GM19351 (cell line): ENCODE measurements around the gene SPATS1.
"Not testable (repeated sequence)": the region's sequence is repeated elsewhere in the genome, so short reads cannot be mapped to it uniquely, and the experiment has no call there.

Experiments
- ATAC-seq: cut with Tn5 transposase; IDR thresholded peaks from one replicate; pipeline ENCODE4 v1.9.1; 2021; ENCODE audit warnings: mild to moderate bottlenecking, moderate library complexity; ENCODE audit not compliant: unreplicated experiment

SPATS1 gene

DNA sequence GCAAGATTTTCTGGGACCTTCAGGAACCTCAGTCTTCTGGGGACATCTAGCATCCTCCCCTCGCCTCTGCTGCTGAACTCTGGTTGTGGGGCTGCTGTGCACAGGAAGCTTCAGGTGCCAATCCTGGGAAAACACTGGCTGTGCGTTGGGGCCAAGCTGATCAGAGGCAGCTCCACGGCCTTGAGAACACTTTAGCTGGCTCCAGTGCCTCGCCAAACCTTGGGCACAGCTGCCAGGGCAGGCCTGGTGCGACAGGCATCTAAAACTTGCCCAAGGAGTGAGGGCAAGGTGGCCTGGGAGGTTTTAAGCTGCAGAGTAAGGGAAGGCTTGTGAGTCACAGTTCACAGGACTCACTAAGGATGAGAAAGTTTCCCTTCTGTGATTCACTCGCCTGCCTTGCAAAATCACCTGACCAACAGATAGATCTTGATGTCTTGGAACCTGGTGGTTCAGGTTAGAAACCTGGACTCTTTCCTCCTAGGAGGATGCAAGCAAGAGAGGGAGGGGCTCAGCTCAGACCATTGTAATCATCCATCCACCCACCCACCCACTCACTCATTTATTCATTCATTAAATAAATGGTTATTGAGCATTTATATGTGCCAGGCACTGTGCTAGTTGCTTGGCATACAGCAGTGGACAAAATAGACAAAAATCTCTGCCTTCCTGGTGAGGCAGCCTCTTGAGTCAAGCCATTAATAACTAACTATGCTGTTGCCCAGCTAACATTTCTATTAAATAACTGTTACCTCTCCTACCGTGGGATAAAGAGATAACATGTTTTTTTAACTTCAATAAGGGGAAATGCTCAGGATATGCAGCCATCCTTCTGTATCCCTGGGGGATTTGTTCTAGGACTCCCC, 2.5 kb upstream of the SPATS1 start:
- ATAC-seq, result no peak

DNA sequence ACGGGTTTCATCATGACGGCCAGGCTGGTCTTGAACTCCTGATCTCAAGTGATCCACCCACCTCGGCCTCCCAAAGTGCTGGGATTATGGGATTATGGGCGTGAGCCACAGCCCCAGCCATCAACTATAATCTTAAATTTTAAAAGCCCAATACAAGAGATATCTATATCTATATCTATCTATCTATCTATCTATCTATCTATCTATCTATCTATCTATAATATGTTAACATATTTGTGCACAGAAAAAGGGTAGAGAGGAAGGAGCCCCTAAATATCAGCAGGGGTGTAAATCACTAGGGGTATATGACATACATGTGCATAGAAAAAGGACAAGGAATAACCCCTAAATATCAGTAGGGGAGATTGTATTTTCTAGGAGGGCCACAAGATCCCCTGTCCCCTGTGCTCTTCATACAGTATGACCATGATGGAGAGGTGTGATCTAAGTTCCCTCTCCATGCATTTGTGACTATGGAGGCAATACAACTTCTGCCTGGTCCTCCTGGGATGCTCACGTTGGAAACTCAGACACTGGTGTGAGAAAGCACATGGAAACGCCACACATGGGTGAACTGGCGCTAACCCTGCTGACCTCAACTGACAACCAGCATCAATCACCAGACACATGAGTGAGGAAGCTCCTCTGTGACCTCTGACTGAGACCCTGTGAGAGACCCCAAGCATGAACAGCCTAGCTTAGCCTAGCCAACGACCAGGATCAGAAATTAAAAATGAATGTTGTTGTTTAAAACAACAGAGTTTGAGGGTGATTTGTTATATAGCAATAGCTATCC, 1.2 kb upstream of the SPATS1 start:
- ATAC-seq, result no peak

DNA sequence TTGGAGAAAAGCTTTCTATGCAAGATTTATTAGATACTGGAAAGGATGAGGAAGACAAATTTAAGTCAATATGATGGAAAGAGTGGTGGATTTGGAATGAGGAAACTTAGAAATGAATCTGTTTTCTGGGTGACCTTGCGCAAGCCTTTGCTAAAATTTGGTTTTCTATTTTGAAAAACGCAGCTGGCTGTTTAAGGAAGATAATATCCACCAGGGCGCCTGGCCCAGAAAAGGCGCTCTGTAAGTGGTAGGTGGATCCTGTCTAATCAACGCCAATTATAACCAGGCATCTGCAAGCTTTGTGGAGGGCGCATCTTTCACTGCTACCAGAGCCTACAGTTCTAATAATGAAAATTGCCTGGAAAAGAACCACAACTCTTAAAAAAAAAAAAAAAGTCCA, 398 bp upstream of the SPATS1 start:
- no peak for ATAC-seq

DNA sequence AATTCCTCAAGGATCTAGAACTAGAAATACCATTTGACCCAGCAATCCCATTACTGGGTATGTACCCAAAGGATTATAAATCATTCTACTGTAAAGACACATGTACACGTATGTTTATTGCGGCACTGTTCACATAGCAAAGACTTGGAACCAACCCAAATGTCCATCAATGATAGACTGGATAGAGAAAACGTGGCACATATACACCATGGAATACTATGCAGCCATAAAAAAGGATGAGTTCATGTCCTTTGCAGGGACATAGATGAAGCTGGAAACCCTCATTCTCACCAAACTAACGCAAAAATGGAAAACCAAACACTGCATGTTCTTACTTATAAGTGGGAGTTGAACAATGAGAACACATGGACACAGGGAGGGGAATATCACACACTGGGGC, 4.4 kb downstream of the SPATS1 start:
- not testable (repeated sequence) for ATAC-seq

DNA sequence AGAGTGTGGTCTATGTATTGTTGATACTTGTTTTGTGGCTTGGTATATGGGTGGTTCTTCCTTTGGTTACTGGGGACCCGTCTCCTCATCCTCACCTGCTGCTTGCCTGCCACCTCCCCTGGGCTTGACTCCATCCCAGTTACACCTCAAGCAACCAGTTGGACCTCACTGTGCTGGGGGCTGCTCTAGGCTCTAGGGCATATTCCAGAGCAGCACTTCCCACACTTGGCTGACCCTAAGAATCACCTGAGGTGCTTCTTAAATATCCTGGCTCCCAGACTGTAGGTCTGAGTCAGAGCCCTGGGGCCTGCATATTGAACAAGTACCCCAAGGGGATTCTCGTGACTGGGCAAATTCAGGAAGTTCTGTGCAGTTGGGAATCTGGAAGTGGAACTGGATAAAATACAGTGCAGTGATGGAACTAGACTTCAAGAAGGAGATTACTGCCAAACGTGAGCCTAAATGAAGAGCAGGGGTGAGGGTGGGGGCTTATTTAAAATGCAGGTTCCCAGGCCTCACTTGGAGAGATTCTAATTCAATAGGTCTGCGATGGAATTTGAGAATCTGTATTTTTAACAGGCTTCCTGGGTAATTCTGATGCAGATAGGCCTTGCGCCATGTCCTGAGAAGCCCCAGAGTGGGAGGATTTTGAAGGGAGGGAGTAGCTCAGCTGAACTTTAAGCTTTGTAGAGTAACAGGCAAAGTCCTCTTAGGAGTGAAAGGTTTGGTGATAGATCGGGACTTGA, 7.6 kb downstream of the SPATS1 start:
- no peak for ATAC-seq

DNA sequence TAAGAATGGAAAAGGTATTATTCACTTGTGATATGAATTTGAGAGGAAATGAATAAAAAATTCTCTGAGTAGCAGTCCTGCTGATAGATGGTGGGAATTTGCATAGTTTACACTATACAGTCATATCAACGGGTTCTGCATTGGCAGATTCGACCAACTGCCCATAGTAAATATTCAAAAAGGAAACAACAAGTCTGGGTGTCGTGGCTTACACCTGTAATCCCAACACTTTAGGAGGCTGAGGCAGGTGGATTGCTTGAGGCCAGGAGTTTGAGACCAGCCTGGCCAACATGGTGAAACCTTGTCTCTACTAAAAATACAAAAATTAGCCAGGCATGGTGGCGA, 8.2 kb downstream of the SPATS1 start:
- not testable (repeated sequence) for ATAC-seq

DNA sequence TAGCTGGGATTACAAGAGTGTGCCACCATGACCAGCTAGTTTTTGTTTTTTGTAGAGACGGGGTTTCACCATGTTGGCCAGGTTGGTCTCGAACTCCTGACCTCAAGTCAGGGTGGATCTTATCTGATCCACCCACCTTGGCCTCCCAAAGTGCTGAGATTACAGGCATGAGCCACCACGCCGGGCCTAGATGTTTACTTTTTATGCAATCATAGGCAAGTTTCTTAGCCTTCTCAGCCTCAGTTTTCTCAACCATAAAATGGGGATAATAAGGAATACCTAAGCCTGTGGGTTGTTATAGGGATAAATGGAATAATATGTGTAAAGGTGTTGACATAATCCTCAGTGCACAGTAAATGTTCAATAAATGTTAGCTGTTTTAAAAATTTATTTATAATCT, 9.8 kb downstream of the SPATS1 start:
- ATAC-seq, result no peak

DNA sequence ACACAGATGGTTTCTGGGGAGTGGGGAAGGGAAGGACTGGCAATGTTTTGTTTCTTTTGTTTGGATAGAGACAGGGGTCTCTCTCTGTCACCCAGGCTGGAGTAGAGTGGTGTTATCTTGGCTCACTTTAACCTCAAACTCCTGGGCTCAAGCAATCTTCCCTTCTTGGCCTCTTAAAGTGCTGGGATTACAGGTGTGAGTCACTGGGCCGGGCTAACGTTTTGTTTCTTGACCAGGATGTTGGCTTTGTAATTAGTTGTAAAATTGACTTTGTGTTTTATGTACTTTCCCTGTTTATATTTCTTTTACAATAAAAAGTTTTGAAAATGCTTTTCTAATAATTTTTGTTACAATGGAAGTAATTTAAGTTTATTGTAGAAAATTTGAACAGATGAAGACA, 10.9 kb downstream of the SPATS1 start:
- ATAC-seq, result no peak

DNA sequence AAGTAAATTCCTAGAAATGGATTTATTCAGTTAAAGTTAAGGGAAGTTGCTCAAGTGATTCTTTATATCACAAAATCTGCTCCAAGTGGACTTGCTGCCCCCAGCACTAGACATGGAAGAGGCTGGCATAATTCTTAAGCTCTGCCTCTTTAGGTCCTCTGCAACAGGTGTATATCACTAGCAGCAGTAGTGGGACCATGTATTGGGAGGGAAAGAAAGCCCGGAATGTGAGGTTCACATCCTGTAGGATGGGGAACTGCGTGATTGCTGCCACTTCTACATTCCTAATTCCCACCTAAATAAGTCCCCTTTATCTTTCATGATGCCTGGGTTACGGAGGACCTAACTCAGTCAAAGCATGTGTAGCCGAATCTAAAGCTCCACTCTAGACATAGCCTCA, 13.2 kb downstream of the SPATS1 start:
- ATAC-seq, result no peak

DNA sequence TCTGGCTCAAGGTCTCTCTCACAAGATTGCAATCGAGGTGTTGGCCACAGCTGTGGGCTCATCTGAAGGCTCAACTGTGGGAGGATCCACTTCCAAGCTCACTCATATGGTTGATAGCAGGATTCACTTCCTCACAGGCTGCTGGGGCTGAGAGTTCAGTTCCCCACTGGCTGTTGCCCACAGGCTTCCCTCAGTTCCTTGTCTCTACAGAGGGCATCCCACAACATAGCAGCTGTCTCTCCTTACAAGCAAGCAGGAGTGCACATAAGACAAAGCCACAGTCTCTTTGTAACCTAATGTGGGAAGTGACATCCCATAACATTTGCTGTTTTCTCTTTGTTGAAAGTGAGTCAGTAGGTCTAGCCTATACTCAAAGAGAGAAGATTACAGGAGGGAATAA, 14.0 kb downstream of the SPATS1 start:
- no peak for ATAC-seq

DNA sequence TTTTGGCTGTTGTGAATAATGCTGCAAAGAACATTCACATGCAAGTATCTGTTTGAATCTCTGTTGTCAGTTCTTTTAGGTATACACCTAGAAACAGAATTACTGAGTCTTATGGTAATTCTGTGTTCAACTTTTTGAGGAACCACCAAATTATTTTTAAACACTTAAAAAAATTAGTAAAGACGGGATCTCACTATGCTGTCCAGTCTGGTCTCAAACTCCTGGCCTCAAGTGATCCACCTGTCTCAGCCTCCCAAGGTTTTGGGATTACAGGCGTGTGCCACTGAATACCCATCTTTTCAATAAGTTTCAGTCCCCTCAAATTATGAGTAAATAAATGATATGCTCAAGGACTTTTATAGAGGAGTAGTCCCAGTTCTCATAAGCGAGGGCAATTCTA, 17.5 kb downstream of the SPATS1 start:
- no peak for ATAC-seq

DNA sequence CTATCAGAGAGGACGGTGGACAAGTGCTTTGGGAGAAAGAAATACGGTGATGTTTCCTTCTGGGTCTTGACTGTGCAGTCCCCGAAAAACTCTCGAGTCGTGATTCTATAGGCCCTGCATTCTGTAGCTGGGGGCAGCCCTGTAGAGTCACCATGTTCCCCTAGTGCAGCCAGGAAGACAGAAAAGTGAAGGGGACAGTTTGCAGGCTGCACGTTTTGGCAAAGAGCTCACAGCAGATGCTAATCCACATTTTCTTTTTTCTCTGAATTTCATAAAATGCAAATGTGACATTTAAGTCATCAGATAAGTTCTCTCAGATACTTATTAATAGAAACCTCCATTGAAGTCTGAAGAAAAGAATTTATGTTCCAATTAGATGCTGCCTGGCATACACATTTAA, 19.5 kb downstream of the SPATS1 start:
- ATAC-seq, result no peak

DNA sequence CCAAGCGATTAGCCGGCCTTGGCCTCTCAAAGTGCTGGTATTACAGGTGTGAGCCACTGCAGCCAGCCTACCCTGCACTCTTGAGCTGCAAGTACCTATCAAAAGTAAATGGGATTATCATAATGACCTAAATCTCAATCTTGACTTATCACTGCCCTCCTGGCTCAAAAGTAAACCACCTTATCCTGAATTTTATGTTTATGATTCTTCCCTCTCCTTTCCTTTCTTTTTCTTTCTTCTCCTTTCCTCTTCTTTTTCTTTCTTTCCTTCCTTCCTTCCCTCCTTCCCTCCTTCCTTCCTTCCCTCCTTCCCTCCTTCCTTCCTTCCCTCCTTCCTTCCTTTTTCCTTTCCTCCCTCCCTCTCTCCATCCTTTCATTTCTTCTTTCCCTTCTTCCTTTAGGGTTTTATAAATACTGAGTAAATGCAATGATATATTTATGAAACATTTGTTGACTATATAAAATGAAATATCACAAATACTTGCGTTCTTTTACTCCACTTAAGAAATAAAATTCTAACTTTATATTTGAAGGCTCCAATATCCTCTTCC, 21.0 kb downstream of the SPATS1 start:
- ATAC-seq, result no peak

DNA sequence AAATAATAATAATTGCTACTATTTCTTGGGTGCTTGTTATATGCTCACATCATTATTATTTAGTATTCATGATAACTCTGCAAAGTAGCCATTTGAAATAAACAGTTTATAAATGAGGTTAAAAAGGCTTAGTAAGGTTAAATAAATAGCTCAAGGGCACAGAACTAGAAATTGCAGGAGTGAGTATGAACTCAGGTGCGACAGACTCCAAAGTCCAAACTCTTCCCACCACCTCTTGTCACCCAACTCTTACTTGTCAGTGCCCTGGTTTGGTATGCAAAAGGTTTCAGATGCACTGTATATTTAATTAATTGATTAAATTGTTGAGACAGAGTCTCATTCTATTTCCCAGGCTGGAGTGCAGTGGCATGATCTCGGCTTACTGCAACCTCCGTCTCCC, 24.3 kb downstream of the SPATS1 start:
- no peak for ATAC-seq

DNA sequence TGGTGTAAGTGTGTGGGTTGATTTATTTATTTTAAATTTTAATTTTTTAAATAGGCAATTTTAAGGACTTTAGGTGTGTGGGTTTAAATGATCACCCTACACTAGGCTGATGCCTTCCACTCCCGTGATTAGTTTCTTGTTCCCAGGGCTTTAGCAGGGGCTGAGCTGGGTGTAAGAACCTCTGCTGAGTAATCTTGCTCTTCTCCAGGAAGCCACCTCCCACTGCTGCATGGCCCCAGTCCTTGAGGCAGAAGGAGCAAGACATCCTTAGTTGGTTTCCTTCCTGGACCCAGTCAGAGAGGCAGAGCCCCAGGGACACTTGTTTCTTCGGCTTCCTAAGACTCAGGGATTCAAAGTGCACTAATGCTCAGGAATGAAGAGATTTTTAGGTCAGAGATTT, 25.2 kb downstream of the SPATS1 start:
- ATAC-seq, result no peak

DNA sequence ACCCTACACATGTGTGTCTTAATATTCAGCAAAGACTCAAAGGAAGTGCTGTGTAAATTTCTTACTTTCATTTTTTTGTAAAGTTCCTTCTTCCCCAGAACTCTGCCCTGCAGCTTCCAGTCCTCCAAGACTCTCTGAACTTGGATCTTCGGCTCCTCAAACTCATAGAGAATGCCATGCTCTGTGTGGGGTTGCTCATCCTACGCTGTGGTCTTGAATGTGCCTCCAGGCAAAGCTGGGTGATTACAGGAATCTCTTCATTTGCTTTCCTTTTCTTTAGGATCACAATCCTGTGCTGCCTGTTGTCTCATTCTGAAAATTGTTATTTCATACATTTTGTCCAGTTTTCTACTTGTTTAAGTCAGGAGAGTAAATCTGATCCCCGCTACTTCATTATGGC, 30.6 kb downstream of the SPATS1 start:
- no peak for ATAC-seq

DNA sequence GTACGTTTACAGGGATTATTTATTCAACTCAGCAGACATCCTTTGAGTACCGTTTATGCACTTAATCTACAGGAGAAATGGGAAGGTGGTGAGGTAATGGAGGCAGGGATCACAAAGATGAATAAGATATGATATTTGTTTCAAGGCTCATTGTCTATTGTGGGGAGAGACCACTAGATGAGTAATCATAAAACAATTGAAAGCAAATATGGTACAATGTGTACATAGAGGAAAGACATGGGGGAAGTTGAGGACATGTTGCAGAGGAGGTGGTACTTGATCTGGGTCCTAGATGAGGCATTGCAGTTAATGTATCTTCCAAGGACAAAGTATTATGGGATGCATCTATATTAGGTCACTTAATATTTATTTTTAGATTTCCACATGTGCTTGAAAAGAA, 31.3 kb downstream of the SPATS1 start:
- ATAC-seq, result no peak

DNA sequence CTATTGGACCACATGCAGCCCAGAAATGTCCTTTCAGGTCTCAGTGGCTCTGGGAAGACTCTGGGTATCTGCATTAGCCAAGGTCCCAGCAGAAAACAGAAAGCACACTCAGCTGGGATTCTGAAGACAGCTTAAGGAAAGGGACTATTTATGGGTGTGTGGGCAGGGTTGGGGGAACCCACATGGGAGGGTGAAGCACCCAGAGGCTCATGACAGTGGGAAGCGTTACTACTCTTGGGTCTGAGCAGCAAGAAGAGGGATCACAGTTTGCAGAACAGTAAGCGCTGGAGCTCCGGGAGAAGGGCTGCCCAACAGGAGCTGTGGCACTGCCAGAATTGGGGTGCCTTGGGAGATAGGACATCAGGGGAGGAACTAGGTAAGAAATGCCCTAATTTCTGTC, 32.6 kb downstream of the SPATS1 start:
- ATAC-seq, result no peak

DNA sequence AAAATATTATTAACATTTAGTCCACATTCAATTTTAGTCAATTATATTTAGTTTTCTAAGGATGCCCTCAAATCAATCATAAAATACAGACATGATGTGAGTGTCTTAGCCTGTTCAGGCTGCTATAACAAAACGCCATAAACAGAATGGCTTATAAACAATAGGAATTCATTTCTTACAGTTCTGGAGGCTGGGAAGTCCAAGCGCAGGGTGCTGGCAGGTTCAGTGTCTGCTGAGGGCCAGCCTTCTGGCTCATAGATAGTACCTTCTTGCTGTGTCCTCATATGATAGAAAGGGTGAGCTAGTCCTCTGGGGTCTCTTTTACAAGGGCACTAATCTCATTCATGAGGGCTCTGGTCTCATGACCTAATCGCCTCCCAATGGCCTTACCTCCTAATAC, 35.0 kb downstream of the SPATS1 start:
- no peak for ATAC-seq

DNA sequence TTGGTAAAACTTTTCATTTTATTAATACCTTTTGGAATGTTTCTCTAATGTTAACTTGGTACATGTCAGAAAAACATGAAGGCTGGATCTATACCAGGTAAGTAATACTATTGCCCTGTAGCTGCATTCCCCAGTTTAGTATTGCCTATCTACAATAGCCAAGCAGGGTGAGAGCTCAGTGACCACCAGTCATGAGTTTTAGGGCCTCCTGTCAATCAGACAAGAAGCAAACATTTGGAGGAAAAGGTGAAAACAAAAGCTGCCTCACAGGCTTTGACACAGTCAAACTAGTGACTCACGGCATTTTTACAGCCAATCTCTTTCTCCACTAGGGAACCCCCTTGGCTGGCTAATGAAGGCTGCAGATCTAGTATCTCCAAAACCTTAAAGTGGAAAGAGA, 35.5 kb downstream of the SPATS1 start:
- no peak for ATAC-seq

DNA sequence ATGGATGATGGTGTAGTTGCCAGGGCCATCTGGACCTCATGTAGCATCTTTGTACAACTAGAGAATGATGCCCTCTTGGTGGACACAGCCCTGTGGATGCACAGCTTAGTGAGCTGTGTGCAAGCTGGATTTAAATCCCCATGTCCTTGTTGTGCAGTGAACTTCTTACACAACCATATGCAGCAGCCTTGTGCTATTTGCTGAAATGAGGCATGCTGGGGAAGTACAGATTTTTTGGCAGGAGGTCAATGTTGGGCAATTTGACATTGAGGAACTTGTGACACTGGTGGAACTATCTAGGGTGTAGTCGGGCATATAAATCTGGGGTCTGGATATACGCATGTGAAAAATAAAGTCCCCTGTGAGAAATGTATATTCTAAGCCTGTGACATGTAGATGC, 39.3 kb downstream of the SPATS1 start:
- ATAC-seq, result no peak
